ENCODE results near the gene CLTC.

The CLTC gene

DNA sequence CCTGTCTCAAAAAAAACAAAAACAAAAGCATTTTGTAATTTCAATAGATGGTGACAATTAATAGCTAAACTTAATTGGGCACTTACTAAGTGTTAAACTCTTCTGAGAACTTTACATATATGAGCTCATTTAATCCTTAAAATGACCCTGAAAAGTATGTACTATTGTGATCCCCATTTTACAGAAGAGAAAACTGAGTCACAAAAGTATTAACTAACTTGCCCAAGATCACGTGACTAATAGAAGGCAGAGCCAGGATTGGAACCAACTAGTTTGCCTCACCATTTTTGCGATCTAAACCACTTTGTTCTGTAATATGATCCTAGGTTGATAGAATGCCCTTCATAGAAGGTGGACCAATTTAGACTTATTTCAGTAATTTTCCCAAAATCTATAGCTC is 114.0 kb downstream of the CLTC start:
- DNase-seq, result no peak

DNA sequence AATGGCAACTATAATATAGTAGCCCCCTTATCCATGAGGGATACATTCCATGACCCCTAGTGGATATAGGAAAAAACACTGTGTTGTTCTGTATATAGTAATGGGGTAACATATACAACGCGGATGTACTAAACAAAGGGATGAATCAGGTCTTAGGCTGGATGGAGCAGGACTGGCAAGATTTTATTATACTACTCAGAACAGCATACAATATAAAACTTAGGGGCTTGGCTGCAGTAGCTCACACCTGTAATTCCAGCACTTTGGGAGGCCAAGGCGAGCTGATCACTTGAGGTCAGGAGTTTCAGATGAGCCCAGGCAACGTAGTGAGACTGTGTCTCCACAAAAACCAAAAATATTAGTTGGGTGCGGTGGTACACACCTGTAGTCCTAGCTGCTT is 114.5 kb downstream of the CLTC start:
- DNase-seq, result no peak

DNA sequence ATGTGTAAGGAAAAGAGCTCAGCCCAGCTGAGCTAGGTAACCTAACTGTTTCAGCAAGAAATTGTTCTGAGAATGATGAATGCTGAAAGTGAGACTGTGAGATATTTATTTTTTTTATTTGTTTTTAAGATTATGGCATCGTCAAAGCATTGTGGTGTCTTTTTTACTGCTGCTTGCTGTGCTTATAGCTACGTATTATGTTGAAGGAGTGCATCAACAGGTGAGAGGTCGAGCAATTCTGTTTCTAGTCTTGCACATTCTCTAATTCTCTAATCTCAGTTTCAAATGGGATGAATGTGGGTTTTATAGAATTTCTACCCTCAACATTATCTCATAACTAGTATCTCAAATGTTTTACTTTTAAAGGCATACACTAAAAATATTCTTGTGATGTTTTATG is 117.6 kb downstream of the CLTC start:
- no peak for DNase-seq

DNA sequence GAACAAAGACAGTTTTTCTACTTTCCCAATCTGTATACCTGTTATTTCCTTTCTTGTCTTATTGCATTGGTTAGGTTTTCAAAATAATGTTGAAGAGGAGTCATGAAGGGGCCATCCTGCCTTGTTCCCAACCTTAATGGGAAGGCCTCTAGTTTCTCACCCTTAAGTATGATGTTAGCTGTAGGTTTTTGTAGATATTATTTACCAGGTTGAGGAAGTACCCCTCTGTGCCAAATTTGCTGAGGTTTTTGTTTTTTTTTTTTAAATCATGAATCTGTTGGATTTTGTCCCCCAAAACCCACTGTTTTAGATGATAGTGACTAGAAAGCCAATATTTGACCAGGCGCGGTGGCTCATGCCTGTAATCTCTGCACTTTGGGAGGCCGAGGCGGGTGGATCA is 124.1 kb downstream of the CLTC start:
- DNase-seq, result no peak

DNA sequence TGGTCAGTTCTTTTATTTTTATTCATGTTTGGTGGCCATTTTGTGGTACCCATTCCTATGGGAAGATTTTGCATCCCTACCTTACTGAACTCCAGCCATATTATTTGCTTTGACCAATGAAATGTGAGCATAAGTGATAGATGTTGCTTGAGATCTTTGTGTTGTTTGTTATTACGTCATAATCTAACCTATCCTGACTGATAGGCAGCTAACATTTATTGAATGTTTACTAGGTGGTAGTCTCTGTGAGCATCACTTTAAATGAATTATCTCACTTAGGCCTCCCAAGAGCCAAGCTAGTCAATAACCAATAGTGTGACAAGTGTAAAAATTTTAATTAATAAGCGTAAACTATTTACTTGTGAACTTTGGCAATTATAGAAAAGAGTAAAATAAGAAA is 125.3 kb downstream of the CLTC start:
- no peak for DNase-seq

Data from left hindlimb (tissue), 1 donor.